ENCODE measurements around the gene TOM1. TPM values are rescaled to one million over a fixed set of nuclear protein-coding genes. Genes with fewer than 3 reads are reported as not detected.

Gene TOM1
- total RNA-seq, 4 donors from 2014 or later, result 96.6 to 175 (median 129) TPM

GRCh38 chr22:35258191-35258988 lies 41.3 kb upstream of the TOM1 start:
- no peak for DNase-seq
- Histone ChIP-seq H3K9me3 (no peaks in the 10 kb centered on the region), H3K27ac (peak overlapping the region; percentile 89 to 94 (median 93)), H3K4me3 (peak overlapping the region; percentile 65 to 90 (median 78)), H3K4me1 (peaks cover 0 to 16% (median 3%) of the 10 kb centered on the region in 4 donors), H3K36me3 (peaks cover 0 to 13% (median 0%) of the 10 kb centered on the region in 3 donors), H3K27me3 (no peaks in the 10 kb centered on the region)
- TF ChIP-seq POLR2A (IDR thresholded peaks at IDR 0.05) (no peak), CTCF (IDR thresholded peaks at IDR 0.05) (no peak)

- no peak for DNase-seq
- Histone ChIP-seq H3K9me3 (no peaks in the 10 kb centered on the region), H3K36me3 (peaks cover 0 to 73% (median 0%) of the 10 kb centered on the region in 3 donors), H3K27ac (no peak overlapping the region), H3K4me3 (no peak overlapping the region), H3K27me3 (no peaks in the 10 kb centered on the region), H3K4me1 (peaks cover 0 to 11% (median 0%) of the 10 kb centered on the region in 4 donors)
- TF ChIP-seq POLR2A (IDR thresholded peaks at IDR 0.05) (no peak), CTCF (IDR thresholded peaks at IDR 0.05) (no peak)
Observed at GRCh38 chr22:35264986-35265385, 34.7 kb upstream of the TOM1 start.

GRCh38 chr22:35266277-35266676 lies 33.4 kb upstream of the TOM1 start:
- peaks cover 0 to 12% (median 0%) of the 10 kb centered on the region in 4 donors for H3K4me1 ChIP-seq
- TF ChIP-seq POLR2A (IDR thresholded peaks at IDR 0.05) (no peak), CTCF (IDR thresholded peaks at IDR 0.05) (no peak)
- H3K27me3 ChIP-seq, result no peaks in the 10 kb centered on the region
- no peak for DNase-seq
- no peak overlapping the region for H3K27ac ChIP-seq
- H3K4me3 ChIP-seq, result no peak overlapping the region
- H3K36me3 ChIP-seq, result peaks cover 0 to 84% (median 0%) of the 10 kb centered on the region in 3 donors
- H3K9me3 ChIP-seq, result no peaks in the 10 kb centered on the region

- Histone ChIP-seq H3K27ac (peak overlapping the region in 2 of 4 donors; percentile 32 to 54), H3K36me3 (peaks cover 0 to 76% (median 0%) of the 10 kb centered on the region in 3 donors), H3K9me3 (no peaks in the 10 kb centered on the region), H3K27me3 (no peaks in the 10 kb centered on the region), H3K4me1 (peaks cover 0 to 12% (median 0%) of the 10 kb centered on the region in 4 donors), H3K4me3 (no peak overlapping the region)
- peak in 2 of 3 donors; percentile 55 to 58 for DNase-seq
- no peak for TF ChIP-seq CTCF (IDR thresholded peaks at IDR 0.05)
- TF ChIP-seq POLR2A (IDR thresholded peaks at IDR 0.05), result no peak
Observed at GRCh38 chr22:35269630-35270029, 30.1 kb upstream of the TOM1 start.

GRCh38 chr22:35274154-35274871 lies 25.4 kb upstream of the TOM1 start:
- no peak for TF ChIP-seq POLR2A (IDR thresholded peaks at IDR 0.05)
- no peak for TF ChIP-seq CTCF (IDR thresholded peaks at IDR 0.05)
- H3K27ac ChIP-seq, result no peak overlapping the region
- no peak overlapping the region for H3K4me3 ChIP-seq
- peaks cover 0 to 5% (median 0%) of the 10 kb centered on the region in 4 donors for H3K4me1 ChIP-seq
- H3K9me3 ChIP-seq, result no peaks in the 10 kb centered on the region
- DNase-seq, result no peak
- peaks cover 0 to 45% (median 0%) of the 10 kb centered on the region in 3 donors for H3K36me3 ChIP-seq
- H3K27me3 ChIP-seq, result no peaks in the 10 kb centered on the region

All from Peyer's patch (tissue), 4 donors.